ENCODE results near the gene ELK1.
"Not testable (repeated sequence)": the region's sequence is repeated elsewhere in the genome, so short reads cannot be mapped to it uniquely, and the experiment has no call there.

ELK1 gene

GRCh38 chrX:47650164-47651042, at the start of gene ELK1:
ELK1 (minus strand) TSS chrX:47650563; CDS start chrX:47641441, 9,122 bp downstream.
- peak; percentile 97 for DNase-seq

GRCh38 chrX:47697181-47697580, 46.8 kb upstream of the ELK1 start:
- DNase-seq = no peak

GRCh38 chrX:47690175-47690574, 39.8 kb upstream of the ELK1 start:
- DNase-seq = no peak

- peak; percentile 9 for DNase-seq
Measured at GRCh38 chrX:47687263-47687662, 36.9 kb upstream of the ELK1 start.

- no peak for DNase-seq
Measured at GRCh38 chrX:47683829-47684205, 33.5 kb upstream of the ELK1 start.

GRCh38 chrX:47683184-47683828, 32.9 kb upstream of the ELK1 start:
- no peak for DNase-seq

- DNase-seq = not testable (repeated sequence)
Measured at GRCh38 chrX:47675959-47676859, 25.8 kb upstream of the ELK1 start.

- no peak for DNase-seq
Measured at GRCh38 chrX:47674776-47675175, 24.4 kb upstream of the ELK1 start.

- not testable (repeated sequence) for DNase-seq
Measured at GRCh38 chrX:47665797-47666196, 15.4 kb upstream of the ELK1 start.

GRCh38 chrX:47664737-47665136, 14.4 kb upstream of the ELK1 start:
- no peak for DNase-seq

GRCh38 chrX:47662144-47662657, 11.8 kb upstream of the ELK1 start:
- no peak for DNase-seq

- no peak for DNase-seq
Measured at GRCh38 chrX:47661539-47661938, 11.2 kb upstream of the ELK1 start.

- DNase-seq = no peak
Measured at GRCh38 chrX:47659421-47659726, 9.0 kb upstream of the ELK1 start.

- DNase-seq = peak; percentile 90
Measured at GRCh38 chrX:47658684-47659420, 8.5 kb upstream of the ELK1 start, which contains the start of gene UXT. UXT (minus strand) TSS chrX:47659180; CDS start chrX:47658927, 253 bp downstream.

GRCh38 chrX:47658301-47658683, 7.9 kb upstream of the ELK1 start:
- no peak for DNase-seq

- no peak for DNase-seq
Measured at GRCh38 chrX:47651043-47651905, 911 bp upstream of the ELK1 start.

GRCh38 chrX:47649781-47650163, 591 bp downstream of the ELK1 start:
- no peak for DNase-seq

- DNase-seq = no peak
Measured at GRCh38 chrX:47649271-47649670, 1.1 kb downstream of the ELK1 start.

- no peak for DNase-seq
Measured at GRCh38 chrX:47648376-47648775, 2.0 kb downstream of the ELK1 start.

- no peak for DNase-seq
Measured at GRCh38 chrX:47646636-47647035, 3.7 kb downstream of the ELK1 start.

- no peak for DNase-seq
Measured at GRCh38 chrX:47645530-47645929, 4.8 kb downstream of the ELK1 start.
